Measurements from ENCODE around the gene ATP10A.

Gene ATP10A

GRCh38 chr15:25695875-25696760, 167.0 kb downstream of the ATP10A start:
- no peak for DNase-seq

- no peak for DNase-seq
Observed at GRCh38 chr15:25694823-25695312, 168.3 kb downstream of the ATP10A start.

GRCh38 chr15:25694239-25694584, 168.9 kb downstream of the ATP10A start:
- no peak for DNase-seq

- DNase-seq: peak in 1 of 5 donors; percentile 8
Observed at GRCh38 chr15:25693321-25694238, 169.5 kb downstream of the ATP10A start.

- DNase-seq: no peak
Observed at GRCh38 chr15:25691544-25692430, 171.3 kb downstream of the ATP10A start.

GRCh38 chr15:25690673-25691543, 172.2 kb downstream of the ATP10A start:
- no peak for DNase-seq

- no peak for DNase-seq
Observed at GRCh38 chr15:25689592-25689991, 173.5 kb downstream of the ATP10A start.

- no peak for DNase-seq
Observed at GRCh38 chr15:25688166-25688565, 175.0 kb downstream of the ATP10A start.

- DNase-seq: no peak
Observed at GRCh38 chr15:25687689-25688088, 175.4 kb downstream of the ATP10A start.

GRCh38 chr15:25687276-25687675, 175.9 kb downstream of the ATP10A start:
- no peak for DNase-seq

GRCh38 chr15:25686780-25687179, 176.3 kb downstream of the ATP10A start:
- DNase-seq: no peak

- DNase-seq: no peak
Observed at GRCh38 chr15:25684521-25685431, 178.4 kb downstream of the ATP10A start.

- DNase-seq: no peak
Observed at GRCh38 chr15:25683911-25684310, 179.2 kb downstream of the ATP10A start.

- DNase-seq: no peak
Observed at GRCh38 chr15:25683415-25683814, 179.7 kb downstream of the ATP10A start.

- DNase-seq: no peak
Observed at GRCh38 chr15:25682340-25682739, 180.8 kb downstream of the ATP10A start.

GRCh38 chr15:25680686-25681025, 182.5 kb downstream of the ATP10A start:
- no peak for DNase-seq

GRCh38 chr15:25679964-25680685, 183.0 kb downstream of the ATP10A start:
- DNase-seq: no peak

- DNase-seq: no peak
Observed at GRCh38 chr15:25679492-25679891, 183.6 kb downstream of the ATP10A start.

GRCh38 chr15:25678500-25678855, 184.6 kb downstream of the ATP10A start:
- DNase-seq: no peak
